ENCODE results near the gene ZNF185. TPM values are rescaled to one million over a fixed set of nuclear protein-coding genes. Genes with fewer than 3 reads are reported as not detected.

ZNF185 gene
- total and polyA plus RNA-seq, 2 donors (not counting 3 experiments of a cell fraction or from before 2014, with no cell fraction given) = 18.7 to 31.6 TPM

DNA sequence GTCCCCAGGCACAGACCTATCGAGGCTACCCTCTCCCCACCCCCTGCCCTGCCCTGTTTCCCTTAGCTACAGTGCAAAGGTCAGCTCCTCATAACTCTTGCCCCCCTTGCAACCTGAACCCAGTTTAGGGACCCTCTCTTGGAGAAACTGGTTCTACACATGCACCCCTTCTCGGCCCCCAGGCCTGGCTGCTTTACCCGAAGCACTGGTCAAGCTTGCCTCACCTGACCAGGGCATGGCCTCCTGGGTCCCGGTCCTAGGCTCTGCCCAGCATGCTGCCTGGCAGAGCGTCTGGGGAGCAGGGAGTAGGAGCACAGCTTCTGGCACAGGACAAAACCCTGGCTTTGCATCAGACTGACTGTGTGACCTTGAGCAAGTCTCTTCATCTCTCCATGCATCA lies 28.0 kb downstream of the ZNF185 start:
- dilution Hi-C loops (cut with MboI; ENCODE audit: extremely low pct_ligation_motif_present, low sequenced_read_pairs) = no loop called here
- Histone ChIP-seq H2AFZ (ENCODE audit: low read depth, low read length) (no peak overlapping the region), H3K27ac (ENCODE audit: insufficient read depth, low read depth, low read length) (no peak overlapping the region), H3K36me3 (ENCODE audit: control insufficient read depth in 2 of 2, extremely low read depth in 1 of 2, insufficient read depth in 2 of 2, low read length in 2 of 2) (no peaks in the 10 kb centered on the region), H3K27me3 (ENCODE audit: control insufficient read depth in 2 of 2, insufficient read depth in 2 of 2, low read length in 2 of 2) (no peaks in the 10 kb centered on the region), H3K4me3 (replicated peaks in 1 of 3; ENCODE audit: insufficient read depth in 1 of 3, low read depth in 1 of 3, low read length in 3 of 3) (no peak overlapping the region), H3K79me2 (ENCODE audit: control insufficient read depth, insufficient read depth, low read length) (no peaks in the 10 kb centered on the region), H3K9me3 (replicated peaks; ENCODE audit: control insufficient read depth, insufficient read depth, low read length) (no peaks in the 10 kb centered on the region), H3K4me1 (ENCODE audit: control insufficient read depth, extremely low read depth, insufficient read depth, low read length) (peaks cover 2% of the 10 kb centered on the region), H4K20me1 (replicated peaks; ENCODE audit: control insufficient read depth, extremely low read depth, insufficient read depth, low read length) (no peaks in the 10 kb centered on the region), H3K9ac (replicated peaks; ENCODE audit: extremely low read depth, insufficient read depth, low read length) (no peak overlapping the region), H3K9me1 (replicated peaks; ENCODE audit: control insufficient read depth, extremely low read depth, insufficient read depth, low read length) (no peaks in the 10 kb centered on the region), H3K4me2 (ENCODE audit: insufficient read depth, low read length) (no peak overlapping the region)
- ChIA-PET POLR2A (no interaction called here), CTCF (interaction anchor here (1.0 to 2.9 kb wide), 11 partner anchors 11 to 1774 kb away, joined by 3 to 12 read pairs (median 6); no protein-coding TSS in a partner anchor)
- no TSS peak for BruUV-seq (replicated peaks)
- TF ChIP-seq GATA2 (IDR thresholded peaks at IDR 0.05; ENCODE audit: insufficient read depth, insufficient read length, low read depth, low read length) = no peak
- no peak for DNase-seq (ENCODE audit: low read depth, low spot score)
- no peak for FAIRE-seq
- intact Hi-C loops (cut with micrococcal nuclease) = loop anchor here (1.0 kb wide), 1 partner anchor 22 kb away; no protein-coding TSS in a partner anchor

DNA sequence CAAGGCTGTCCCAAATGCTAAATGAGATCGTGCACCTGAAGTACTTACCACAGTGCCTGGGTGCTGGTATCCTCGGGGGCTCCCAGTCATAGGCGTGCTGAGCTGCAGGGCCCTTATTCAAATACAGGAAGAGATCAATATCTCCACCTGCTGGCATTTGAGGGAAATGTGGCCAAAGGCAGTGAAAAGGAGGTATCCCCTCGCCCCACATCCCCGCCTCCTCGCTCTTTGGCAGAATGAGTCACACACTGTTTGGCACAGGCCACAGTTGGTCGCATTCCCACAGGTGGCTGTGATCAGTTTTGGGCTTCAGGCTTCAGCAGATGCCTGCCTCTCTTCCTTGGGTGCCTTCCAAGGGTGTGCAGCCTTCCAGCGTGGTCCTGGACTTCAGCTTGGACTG lies 28.4 kb downstream of the ZNF185 start:
- intact Hi-C loops (cut with micrococcal nuclease) = loop anchor here (1.0 kb wide), 1 partner anchor 22 kb away; no protein-coding TSS in a partner anchor
- Histone ChIP-seq H4K20me1 (replicated peaks; ENCODE audit: control insufficient read depth, extremely low read depth, insufficient read depth, low read length) (no peaks in the 10 kb centered on the region), H3K79me2 (ENCODE audit: control insufficient read depth, insufficient read depth, low read length) (no peaks in the 10 kb centered on the region), H3K9me3 (replicated peaks; ENCODE audit: control insufficient read depth, insufficient read depth, low read length) (no peaks in the 10 kb centered on the region), H3K4me2 (ENCODE audit: insufficient read depth, low read length) (no peak overlapping the region), H3K9me1 (replicated peaks; ENCODE audit: control insufficient read depth, extremely low read depth, insufficient read depth, low read length) (no peaks in the 10 kb centered on the region), H3K9ac (replicated peaks; ENCODE audit: extremely low read depth, insufficient read depth, low read length) (no peak overlapping the region), H3K4me3 (replicated peaks in 1 of 3; ENCODE audit: insufficient read depth in 1 of 3, low read depth in 1 of 3, low read length in 3 of 3) (no peak overlapping the region), H2AFZ (ENCODE audit: low read depth, low read length) (no peak overlapping the region), H3K27me3 (ENCODE audit: control insufficient read depth in 2 of 2, insufficient read depth in 2 of 2, low read length in 2 of 2) (no peaks in the 10 kb centered on the region), H3K27ac (ENCODE audit: insufficient read depth, low read depth, low read length) (no peak overlapping the region), H3K4me1 (ENCODE audit: control insufficient read depth, extremely low read depth, insufficient read depth, low read length) (peaks cover 2% of the 10 kb centered on the region), H3K36me3 (ENCODE audit: control insufficient read depth in 2 of 2, extremely low read depth in 1 of 2, insufficient read depth in 2 of 2, low read length in 2 of 2) (no peaks in the 10 kb centered on the region)
- TF ChIP-seq, protein P1, sequence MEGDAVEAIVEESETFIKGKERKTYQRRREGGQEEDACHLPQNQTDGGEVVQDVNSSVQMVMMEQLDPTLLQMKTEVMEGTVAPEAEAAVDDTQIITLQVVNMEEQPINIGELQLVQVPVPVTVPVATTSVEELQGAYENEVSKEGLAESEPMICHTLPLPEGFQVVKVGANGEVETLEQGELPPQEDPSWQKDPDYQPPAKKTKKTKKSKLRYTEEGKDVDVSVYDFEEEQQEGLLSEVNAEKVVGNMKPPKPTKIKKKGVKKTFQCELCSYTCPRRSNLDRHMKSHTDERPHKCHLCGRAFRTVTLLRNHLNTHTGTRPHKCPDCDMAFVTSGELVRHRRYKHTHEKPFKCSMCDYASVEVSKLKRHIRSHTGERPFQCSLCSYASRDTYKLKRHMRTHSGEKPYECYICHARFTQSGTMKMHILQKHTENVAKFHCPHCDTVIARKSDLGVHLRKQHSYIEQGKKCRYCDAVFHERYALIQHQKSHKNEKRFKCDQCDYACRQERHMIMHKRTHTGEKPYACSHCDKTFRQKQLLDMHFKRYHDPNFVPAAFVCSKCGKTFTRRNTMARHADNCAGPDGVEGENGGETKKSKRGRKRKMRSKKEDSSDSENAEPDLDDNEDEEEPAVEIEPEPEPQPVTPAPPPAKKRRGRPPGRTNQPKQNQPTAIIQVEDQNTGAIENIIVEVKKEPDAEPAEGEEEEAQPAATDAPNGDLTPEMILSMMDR (IDR thresholded peaks at IDR 0.05; ENCODE audit: extremely low read depth in 1 of 2, insufficient read depth in 1 of 2, low read depth in 1 of 2, low read length in 2 of 2) = peak; percentile 38 to 39
- TF ChIP-seq POLR2AphosphoS5 (IDR thresholded peaks at IDR 0.05; ENCODE audit: insufficient read depth, low read depth, low read length) = no peak
- dilution Hi-C loops (cut with MboI; ENCODE audit: extremely low pct_ligation_motif_present, low sequenced_read_pairs) = no loop called here
- ChIA-PET CTCF (interaction anchor here (0.8 to 2.9 kb wide), 13 partner anchors 11 to 1775 kb away, joined by 3 to 12 read pairs (median 5); partner anchors contain the start of genes CETN2 and NSDHL), POLR2A (no interaction called here)
- FAIRE-seq (peak; percentile 81), DNase-seq (ENCODE audit: low read depth, low spot score) (peak; percentile 72)
- BruUV-seq (replicated peaks) = no TSS peak

Measured in endothelial cell of umbilical vein (primary cell).